ENCODE measurements around the gene WARS2.

DNA sequence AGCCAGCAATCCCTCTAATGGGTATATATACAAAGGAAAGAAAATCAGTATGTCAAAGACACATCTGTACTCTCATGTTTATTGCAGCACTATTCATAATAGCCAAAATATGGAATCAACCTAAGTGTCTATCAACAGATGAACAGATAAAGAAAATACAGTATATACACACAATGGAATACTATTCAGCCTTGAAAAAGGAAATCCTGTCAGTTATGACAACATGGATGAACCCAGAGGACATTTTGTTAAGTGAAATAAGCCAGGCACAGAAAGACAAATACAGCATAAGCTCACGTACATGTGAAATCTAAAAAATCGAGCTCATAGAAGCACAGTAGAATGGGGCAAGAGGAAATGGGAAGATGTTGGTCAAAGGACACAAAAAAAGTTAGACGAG, 69.1 kb downstream of the WARS2 start:
- TF ChIP-seq POLR2AphosphoS5 (IDR thresholded peaks at IDR 0.05; ENCODE audit: low read depth, low read length) (no peak), EZH2 (IDR thresholded peaks at IDR 0.05; ENCODE audit: low read depth, low read length, severe bottlenecking) (no peak), SRF (IDR thresholded peaks at IDR 0.05; ENCODE audit: low read depth, low read length) (no peak), GTF2F1 (IDR thresholded peaks at IDR 0.05; ENCODE audit: borderline replicate concordance, low read depth, low read length) (no peak), MAFK (IDR thresholded peaks at IDR 0.05; ENCODE audit: low read depth, low read length) (no peak), KDM1A (IDR thresholded peaks at IDR 0.05; ENCODE audit: borderline replicate concordance, low read length) (no peak), POLR2A (IDR thresholded peaks at IDR 0.05; ENCODE audit: control extremely low read depth in 1 of 2, low read depth in 2 of 2, low read length in 2 of 2) (no peak), NRF1 (IDR thresholded peaks at IDR 0.05; ENCODE audit: low read depth, low read length) (no peak)
- TF ChIP-seq, protein P1, sequence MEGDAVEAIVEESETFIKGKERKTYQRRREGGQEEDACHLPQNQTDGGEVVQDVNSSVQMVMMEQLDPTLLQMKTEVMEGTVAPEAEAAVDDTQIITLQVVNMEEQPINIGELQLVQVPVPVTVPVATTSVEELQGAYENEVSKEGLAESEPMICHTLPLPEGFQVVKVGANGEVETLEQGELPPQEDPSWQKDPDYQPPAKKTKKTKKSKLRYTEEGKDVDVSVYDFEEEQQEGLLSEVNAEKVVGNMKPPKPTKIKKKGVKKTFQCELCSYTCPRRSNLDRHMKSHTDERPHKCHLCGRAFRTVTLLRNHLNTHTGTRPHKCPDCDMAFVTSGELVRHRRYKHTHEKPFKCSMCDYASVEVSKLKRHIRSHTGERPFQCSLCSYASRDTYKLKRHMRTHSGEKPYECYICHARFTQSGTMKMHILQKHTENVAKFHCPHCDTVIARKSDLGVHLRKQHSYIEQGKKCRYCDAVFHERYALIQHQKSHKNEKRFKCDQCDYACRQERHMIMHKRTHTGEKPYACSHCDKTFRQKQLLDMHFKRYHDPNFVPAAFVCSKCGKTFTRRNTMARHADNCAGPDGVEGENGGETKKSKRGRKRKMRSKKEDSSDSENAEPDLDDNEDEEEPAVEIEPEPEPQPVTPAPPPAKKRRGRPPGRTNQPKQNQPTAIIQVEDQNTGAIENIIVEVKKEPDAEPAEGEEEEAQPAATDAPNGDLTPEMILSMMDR (IDR thresholded peaks at IDR 0.05; ENCODE audit: control extremely low read depth in 1 of 3, insufficient read depth in 1 of 3, low read depth in 1 of 3, low read length in 3 of 3) = no peak

All from H1 (cell line).